Panc1 (cell line): Measurements from ENCODE around the gene FANCC. TPM values are rescaled to one million over a fixed set of nuclear protein-coding genes. Genes with fewer than 3 reads are reported as not detected.

Experiments used
- ATAC-seq: fragments of 200-7000 bp; cut with Tn5 transposase; 2 replicates; pipeline ENCODE4 v1.9.1; 2020; ENCODE audit warnings: mild to moderate bottlenecking, moderate library complexity
- BruUV-seq: library from RNA; stranded (reverse); fragments of 400-500 nt; replicated peaks from 2 replicates; lab custom pipeline; 2021; lab: Mats Ljungman, UMichigan
- CTCF ChIA-PET: fragments of 300-600 bp; sonication (Branson Sonifier 250); formaldehyde crosslinking; loops from one replicate; lab custom pipeline; 2022; ENCODE audit warnings: antibody characterized with exemption; lab: Charles Lee
- POLR2A ChIA-PET: fragments of 300-600 bp; sonication (Branson Sonifier 250); formaldehyde crosslinking; loops from one replicate; lab custom pipeline; 2022; ENCODE audit warnings: antibody characterized with exemption; lab: Charles Lee
- DNase-seq: peaks from one replicate; pipeline ENCODE4 v3.0.0-alpha.2; 2010; ENCODE audit warnings: low read depth, low spot score
- H3K27ac ChIP-seq: 2 replicates; pipeline ENCODE4 v1.5.1; 2011; ENCODE audit warnings: mild to moderate bottlenecking, low read length, inconsistent platforms
- H3K27me3 ChIP-seq: fragments of 200-500 bp; sonication (Bioruptor generic); 2 replicates; pipeline ENCODE4 v1.6.0; 2014; ENCODE audit warnings: low read length, inconsistent platforms; ENCODE audit not compliant: control insufficient read depth, insufficient read depth
- H3K36me3 ChIP-seq: fragments of 200-500 bp; sonication (Bioruptor generic); 2 replicates; pipeline ENCODE4 v1.5.1; 2014; ENCODE audit warnings: inconsistent platforms, mild to moderate bottlenecking, low read length, moderate library complexity; ENCODE audit not compliant: control insufficient read depth, insufficient read depth
- H3K4me1 ChIP-seq: 2 replicates; pipeline ENCODE4 v1.5.1; 2011; ENCODE audit warnings: inconsistent platforms, mild to moderate bottlenecking, low read length, moderate library complexity; ENCODE audit not compliant: control insufficient read depth, insufficient read depth
- H3K4me3 ChIP-seq, 2 experiments: 2 replicates each; pipeline ENCODE4 v1.5.1; 2011 to 2012; ENCODE audit warnings: low read depth in 2 of 2, low read length in 2 of 2, mild to moderate bottlenecking in 2 of 2, inconsistent platforms in 1 of 2, moderate library complexity in 1 of 2
- H3K9me3 ChIP-seq: fragments of 200-500 bp; sonication (Bioruptor generic); 2 replicates; pipeline ENCODE4 v1.5.1; 2014; ENCODE audit warnings: low read depth, mild to moderate bottlenecking, inconsistent platforms, low read length, moderate library complexity; ENCODE audit not compliant: control insufficient read depth, insufficient read depth
- POLR2AphosphoS5 ChIP-seq: IDR thresholded peaks from 2 replicates; pipeline ENCODE4 v1.6.1; 2012; ENCODE audit warnings: mild to moderate bottlenecking, low read depth, low read length, moderate library complexity
- SIN3A ChIP-seq: IDR thresholded peaks from 2 replicates; pipeline ENCODE4 v1.6.1; 2012; ENCODE audit warnings: low read depth, mild to moderate bottlenecking, low read length, moderate library complexity, borderline replicate concordance; ENCODE audit not compliant: insufficient read depth
- TCF7L2 ChIP-seq: IDR thresholded peaks from 2 replicates; pipeline ENCODE4 v1.6.1; 2011; ENCODE audit warnings: mild to moderate bottlenecking, low read depth, low read length, inconsistent platforms
- in situ Hi-C: cut with HindIII; loops from 2 replicates; pipeline ENCODE4 v1.10.0; 2016; ENCODE audit warnings: low sequenced_read_pairs, low pct_unique_long_range_greater_than_20kb
- intact Hi-C: fragments of 100-400 bp; cut with micrococcal nuclease; formaldehyde crosslinking; loops from one replicate; pipeline ENCODE4 v1.10.0; 2022; ENCODE audit not compliant: unreplicated experiment
- total RNA-seq: library from RNA; stranded (reverse); gene quantifications from one replicate; pipeline ENCODE4 v1.2.1, GENCODE V29; 2021; ENCODE audit not compliant: unreplicated experiment
- TF ChIP-seq, protein P1 (sequence below): fragments of 450-650 bp; IDR thresholded peaks from 2 replicates; pipeline ENCODE4 v1.5.1; 2017; ENCODE audit warnings: mild to moderate bottlenecking
- TF ChIP-seq, protein P2 (sequence below), 2 experiments: IDR thresholded peaks; 2 replicates each; pipeline ENCODE4 v1.6.1; 2011 to 2012; ENCODE audit warnings: low read depth in 2 of 2, control low read depth in 1 of 2, low read length in 1 of 2, mild to moderate bottlenecking in 1 of 2, moderate library complexity in 1 of 2; ENCODE audit not compliant: insufficient read depth in 1 of 2

The FANCC gene
- total RNA-seq, 1 experiment from 2014 or later, result 17.8 TPM

DNA sequence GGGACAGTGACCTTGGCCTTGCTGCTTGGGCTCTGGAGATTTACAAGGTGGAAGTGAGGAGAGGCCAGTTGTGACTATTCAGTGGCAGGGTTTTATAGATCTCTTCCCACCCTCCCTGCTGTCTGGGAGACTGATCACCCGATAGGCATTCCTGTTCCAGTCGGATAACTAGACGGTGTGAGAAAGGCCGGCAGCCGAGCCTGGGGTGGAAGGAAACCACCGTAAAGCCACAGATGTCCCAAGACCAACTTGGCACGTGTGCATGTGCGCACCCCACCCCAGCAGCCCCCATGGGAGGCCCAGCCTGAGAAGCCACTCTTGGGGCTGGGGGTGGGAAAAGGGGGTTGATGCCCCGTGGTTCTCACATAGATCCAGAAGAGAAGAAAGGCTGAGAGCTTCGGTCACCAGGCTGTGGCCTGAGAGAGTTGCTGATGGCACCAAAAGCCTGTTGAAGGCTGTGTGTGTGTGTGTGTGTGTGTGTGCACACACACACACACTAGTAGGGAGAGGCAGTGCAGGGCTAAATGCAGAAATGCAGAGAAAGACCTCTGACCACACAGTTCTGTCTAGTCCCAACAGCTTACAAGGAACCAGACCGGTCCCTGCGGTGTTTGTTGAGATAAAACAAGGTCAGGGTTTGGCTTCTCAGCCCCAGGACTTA lies 225.8 kb downstream of the FANCC start:
- H3K4me1 ChIP-seq, result peaks cover 57% of the 10 kb centered on the region
- DNase-seq (no peak), ATAC-seq (peak; percentile 52)
- H3K4me3 ChIP-seq, result no peak overlapping the region
- intact Hi-C loops, result no loop called here
- in situ Hi-C loops, result no loop called here
- CTCF ChIA-PET, result interaction anchor here (0.6 kb wide), 1 partner anchor 351 kb away, joined by 3 read pairs; no protein-coding TSS in a partner anchor
- TF ChIP-seq TCF7L2 (no peak), SIN3A (no peak), POLR2AphosphoS5 (no peak)
- TF ChIP-seq, protein P1, sequence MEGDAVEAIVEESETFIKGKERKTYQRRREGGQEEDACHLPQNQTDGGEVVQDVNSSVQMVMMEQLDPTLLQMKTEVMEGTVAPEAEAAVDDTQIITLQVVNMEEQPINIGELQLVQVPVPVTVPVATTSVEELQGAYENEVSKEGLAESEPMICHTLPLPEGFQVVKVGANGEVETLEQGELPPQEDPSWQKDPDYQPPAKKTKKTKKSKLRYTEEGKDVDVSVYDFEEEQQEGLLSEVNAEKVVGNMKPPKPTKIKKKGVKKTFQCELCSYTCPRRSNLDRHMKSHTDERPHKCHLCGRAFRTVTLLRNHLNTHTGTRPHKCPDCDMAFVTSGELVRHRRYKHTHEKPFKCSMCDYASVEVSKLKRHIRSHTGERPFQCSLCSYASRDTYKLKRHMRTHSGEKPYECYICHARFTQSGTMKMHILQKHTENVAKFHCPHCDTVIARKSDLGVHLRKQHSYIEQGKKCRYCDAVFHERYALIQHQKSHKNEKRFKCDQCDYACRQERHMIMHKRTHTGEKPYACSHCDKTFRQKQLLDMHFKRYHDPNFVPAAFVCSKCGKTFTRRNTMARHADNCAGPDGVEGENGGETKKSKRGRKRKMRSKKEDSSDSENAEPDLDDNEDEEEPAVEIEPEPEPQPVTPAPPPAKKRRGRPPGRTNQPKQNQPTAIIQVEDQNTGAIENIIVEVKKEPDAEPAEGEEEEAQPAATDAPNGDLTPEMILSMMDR, result no peak
- TF ChIP-seq, protein P2, sequence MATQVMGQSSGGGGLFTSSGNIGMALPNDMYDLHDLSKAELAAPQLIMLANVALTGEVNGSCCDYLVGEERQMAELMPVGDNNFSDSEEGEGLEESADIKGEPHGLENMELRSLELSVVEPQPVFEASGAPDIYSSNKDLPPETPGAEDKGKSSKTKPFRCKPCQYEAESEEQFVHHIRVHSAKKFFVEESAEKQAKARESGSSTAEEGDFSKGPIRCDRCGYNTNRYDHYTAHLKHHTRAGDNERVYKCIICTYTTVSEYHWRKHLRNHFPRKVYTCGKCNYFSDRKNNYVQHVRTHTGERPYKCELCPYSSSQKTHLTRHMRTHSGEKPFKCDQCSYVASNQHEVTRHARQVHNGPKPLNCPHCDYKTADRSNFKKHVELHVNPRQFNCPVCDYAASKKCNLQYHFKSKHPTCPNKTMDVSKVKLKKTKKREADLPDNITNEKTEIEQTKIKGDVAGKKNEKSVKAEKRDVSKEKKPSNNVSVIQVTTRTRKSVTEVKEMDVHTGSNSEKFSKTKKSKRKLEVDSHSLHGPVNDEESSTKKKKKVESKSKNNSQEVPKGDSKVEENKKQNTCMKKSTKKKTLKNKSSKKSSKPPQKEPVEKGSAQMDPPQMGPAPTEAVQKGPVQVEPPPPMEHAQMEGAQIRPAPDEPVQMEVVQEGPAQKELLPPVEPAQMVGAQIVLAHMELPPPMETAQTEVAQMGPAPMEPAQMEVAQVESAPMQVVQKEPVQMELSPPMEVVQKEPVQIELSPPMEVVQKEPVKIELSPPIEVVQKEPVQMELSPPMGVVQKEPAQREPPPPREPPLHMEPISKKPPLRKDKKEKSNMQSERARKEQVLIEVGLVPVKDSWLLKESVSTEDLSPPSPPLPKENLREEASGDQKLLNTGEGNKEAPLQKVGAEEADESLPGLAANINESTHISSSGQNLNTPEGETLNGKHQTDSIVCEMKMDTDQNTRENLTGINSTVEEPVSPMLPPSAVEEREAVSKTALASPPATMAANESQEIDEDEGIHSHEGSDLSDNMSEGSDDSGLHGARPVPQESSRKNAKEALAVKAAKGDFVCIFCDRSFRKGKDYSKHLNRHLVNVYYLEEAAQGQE (IDR thresholded peaks at IDR 0.05; ENCODE audit: insufficient read depth in 1 of 2, low read depth in 2 of 2, low read length in 1 of 2), result no peak
- POLR2A ChIA-PET, result no interaction called here
- BruUV-seq, result no TSS peak
- H3K9me3 ChIP-seq, result no peaks in the 10 kb centered on the region
- no peaks in the 10 kb centered on the region for H3K36me3 ChIP-seq
- no peaks in the 10 kb centered on the region for H3K27me3 ChIP-seq
- H3K27ac ChIP-seq, result peak overlapping the region; percentile 70

DNA sequence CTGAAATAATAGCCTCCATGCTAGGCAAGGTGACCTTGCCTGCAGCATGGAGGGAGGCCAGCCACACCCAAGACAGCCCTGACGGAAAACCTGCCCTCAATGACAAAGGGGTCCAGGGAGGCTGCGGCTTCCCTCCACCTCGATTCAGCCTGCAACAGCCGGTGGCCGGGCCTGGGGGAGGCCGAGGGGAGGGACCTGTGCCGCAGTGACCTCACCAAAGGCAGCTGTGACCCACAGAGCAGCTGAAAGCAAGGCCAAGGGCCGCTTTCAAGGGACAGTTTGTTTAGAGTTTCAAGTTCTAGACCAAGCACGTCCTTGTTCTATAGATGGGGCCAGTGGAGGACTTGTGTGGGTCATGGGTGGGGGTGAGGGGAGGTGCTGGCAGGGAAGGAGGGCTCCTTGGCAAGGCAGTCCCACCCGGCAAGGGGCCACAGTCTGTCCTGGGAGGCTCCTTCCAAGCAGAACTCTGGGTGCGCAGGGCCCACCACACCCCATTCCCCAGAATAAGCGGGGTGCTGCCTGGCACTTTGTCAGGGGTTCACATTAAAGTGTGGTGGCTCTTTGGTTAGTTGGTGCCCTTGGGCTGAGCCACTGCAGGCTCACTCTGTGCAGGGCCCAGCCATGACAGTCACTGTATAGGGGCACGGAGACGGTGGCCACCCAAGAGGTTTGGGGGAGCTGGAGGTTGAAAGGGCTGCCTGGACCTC lies 226.5 kb downstream of the FANCC start:
- Histone ChIP-seq H3K4me3 (no peak overlapping the region), H3K27ac (peak overlapping the region; percentile 70), H3K9me3 (no peaks in the 10 kb centered on the region), H3K36me3 (no peaks in the 10 kb centered on the region), H3K4me1 (peaks cover 57% of the 10 kb centered on the region), H3K27me3 (no peaks in the 10 kb centered on the region)
- ChIA-PET POLR2A (no interaction called here), CTCF (interaction anchor here (0.6 kb wide), 1 partner anchor 351 kb away, joined by 3 read pairs; no protein-coding TSS in a partner anchor)
- DNase-seq (no peak), ATAC-seq (peak; percentile 23)
- BruUV-seq, result no TSS peak
- in situ Hi-C loops, result no loop called here
- intact Hi-C loops, result no loop called here
- TF ChIP-seq SIN3A (no peak; the same call in 1 of the 2 replicates), TCF7L2 (no peak), POLR2AphosphoS5 (no peak)
- TF ChIP-seq, protein P1, result no peak
- TF ChIP-seq, protein P2 (IDR thresholded peaks at IDR 0.05; ENCODE audit: insufficient read depth in 1 of 2, low read depth in 2 of 2, low read length in 1 of 2), result no peak
